Fibroblast of mammary gland (primary cell): ENCODE results near the gene FRAT2.
A peak's percentile ranks its signal among the peaks of the same experiment; 100 is the strongest.

Experiments
- DNase-seq: peaks from one replicate; pipeline ENCODE4 v3.0.0-alpha.2; 2010; ENCODE audit warnings: low read depth
- H3K4me3 ChIP-seq: 2 replicates; pipeline ENCODE4 v1.5.1; 2011; ENCODE audit warnings: low read depth, mild to moderate bottlenecking, low read length, moderate library complexity; ENCODE audit not compliant: control insufficient read depth
- TF ChIP-seq, protein P1 (sequence below): conservative IDR thresholded peaks from 2 replicates; pipeline ENCODE4 v1.5.1; 2011; ENCODE audit warnings: low read depth, low read length, inconsistent platforms; ENCODE audit not compliant: control insufficient read depth, insufficient read depth

Gene FRAT2

DNA sequence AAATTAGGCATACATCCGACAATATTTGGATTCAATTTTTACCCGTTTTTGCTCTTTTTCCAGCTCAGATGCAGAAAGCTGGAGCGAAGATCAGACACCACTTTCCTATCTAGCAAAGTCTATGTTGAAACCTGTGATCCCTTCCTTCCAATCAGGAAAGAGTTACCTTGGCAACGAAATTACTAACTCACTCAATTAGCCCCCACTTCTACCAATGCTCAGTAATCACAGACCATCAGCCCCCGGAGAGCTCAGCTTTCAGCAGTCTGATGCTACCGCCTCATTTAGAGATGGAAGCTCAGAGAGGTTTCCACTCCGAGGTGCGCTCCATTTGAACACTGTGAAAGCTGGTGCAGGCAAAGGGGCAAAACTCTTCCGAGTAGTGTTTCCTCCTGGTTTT lies 8.8 kb downstream of the FRAT2 start:
- no peak for DNase-seq
- H3K4me3 ChIP-seq: no peak overlapping the region
- TF ChIP-seq, protein P1, sequence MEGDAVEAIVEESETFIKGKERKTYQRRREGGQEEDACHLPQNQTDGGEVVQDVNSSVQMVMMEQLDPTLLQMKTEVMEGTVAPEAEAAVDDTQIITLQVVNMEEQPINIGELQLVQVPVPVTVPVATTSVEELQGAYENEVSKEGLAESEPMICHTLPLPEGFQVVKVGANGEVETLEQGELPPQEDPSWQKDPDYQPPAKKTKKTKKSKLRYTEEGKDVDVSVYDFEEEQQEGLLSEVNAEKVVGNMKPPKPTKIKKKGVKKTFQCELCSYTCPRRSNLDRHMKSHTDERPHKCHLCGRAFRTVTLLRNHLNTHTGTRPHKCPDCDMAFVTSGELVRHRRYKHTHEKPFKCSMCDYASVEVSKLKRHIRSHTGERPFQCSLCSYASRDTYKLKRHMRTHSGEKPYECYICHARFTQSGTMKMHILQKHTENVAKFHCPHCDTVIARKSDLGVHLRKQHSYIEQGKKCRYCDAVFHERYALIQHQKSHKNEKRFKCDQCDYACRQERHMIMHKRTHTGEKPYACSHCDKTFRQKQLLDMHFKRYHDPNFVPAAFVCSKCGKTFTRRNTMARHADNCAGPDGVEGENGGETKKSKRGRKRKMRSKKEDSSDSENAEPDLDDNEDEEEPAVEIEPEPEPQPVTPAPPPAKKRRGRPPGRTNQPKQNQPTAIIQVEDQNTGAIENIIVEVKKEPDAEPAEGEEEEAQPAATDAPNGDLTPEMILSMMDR: no peak

DNA sequence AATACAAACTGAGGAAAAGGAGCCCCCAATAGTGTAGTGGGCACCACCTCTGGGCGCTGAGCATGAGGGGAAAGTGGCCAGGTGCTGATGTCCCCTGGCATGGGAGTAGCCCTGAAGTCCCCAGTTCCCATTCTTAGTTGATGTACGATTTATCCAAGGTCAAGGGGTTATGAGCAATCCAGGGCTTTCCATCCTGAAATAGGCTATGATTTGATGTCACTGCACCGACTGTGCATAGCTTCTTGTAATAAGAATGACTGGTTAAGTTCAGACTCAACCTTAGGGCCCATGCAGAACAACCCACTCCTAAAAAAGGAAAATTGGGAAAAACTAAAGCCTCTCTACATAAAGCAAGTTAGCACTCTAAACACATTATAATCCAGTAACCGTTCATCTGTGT lies 11.0 kb downstream of the FRAT2 start:
- H3K4me3 ChIP-seq: no peak overlapping the region
- TF ChIP-seq, protein P1: no peak
- DNase-seq: no peak

DNA sequence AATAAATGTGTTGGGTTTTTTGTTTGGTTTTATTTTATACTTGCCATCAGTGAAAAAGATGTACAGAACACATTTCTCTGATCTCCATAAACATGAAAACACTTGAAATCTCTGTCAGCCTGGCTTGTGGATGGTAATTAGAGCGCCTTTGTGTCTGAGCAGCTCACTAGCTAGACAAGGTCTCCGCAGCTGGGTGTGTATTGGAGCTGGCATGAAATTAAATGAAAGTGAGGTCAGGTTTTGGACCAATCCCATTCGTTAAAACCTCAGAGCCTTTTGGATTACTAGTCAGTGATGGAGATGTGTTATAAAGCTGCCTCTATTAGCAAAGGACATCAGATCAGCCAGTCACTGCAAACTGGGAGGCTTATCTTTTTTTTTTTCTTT lies 12.7 kb downstream of the FRAT2 start:
- TF ChIP-seq, protein P1: no peak
- DNase-seq: no peak
- H3K4me3 ChIP-seq: no peak overlapping the region

DNA sequence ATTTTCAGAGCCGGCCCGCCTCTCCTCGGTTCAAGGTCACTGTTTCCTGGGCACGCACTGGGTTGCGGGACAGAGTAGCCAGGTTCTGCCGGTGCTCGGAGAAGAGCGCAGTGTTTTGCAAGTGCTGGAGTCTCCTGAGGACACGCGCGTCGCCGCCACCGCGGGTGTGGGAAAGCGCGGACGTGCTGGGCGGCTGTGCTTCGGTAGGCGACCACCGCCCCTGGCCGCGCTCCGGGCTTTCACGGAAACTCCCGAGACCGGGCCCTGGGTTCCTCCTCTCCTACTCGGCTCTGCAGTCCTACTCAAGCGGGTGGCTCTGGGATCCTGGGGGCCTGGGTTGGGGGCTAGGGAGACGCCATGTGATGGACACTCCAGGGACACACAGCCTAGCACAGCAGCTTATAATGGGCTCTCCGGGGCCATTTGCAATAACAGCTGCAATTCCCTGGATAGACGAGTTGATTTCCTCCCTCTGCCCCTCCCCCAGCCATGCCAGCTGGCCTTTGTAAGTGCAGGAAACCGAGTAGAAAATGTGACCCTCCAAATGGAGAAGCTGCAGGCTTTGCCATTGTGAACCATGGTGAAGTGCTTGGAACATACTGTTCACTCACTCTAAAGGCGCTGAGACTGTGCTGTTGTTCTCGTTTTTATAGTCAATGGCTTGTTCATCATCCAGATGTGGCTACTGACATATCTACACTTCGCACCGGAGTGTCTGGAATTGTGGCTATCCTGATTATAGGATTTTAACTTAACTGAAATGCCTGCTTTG lies 13.3 kb downstream of the FRAT2 start:
- peak overlapping the region; percentile 44 for H3K4me3 ChIP-seq
- DNase-seq: no peak
- TF ChIP-seq, protein P1: no peak

DNA sequence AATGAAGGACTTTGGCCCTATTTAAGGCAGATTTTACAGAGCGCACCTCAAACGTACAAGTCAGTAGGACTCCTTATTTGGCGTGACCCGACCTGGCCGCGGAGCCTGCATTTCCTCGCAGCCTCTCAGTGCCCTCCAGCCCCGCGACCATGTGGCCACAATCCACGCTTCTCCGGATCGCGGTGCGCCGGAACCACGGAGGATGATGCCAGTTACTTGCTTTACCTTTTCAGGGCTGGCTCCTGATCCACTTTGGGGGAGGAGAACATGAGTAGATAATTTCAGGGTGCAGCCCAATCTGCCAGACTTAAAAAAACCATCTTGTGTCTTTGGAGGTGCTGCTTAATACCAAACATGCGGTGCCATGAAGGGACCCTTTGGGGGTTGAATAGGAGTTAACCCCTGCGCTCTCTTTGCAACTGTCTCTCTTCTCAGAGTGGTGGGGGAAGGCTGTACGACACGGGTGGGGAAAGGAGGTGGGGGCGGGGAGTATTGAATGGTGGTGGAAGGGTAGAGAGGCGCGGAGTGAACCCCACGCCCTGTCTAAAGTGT lies 14.0 kb downstream of the FRAT2 start:
- DNase-seq: no peak
- TF ChIP-seq, protein P1: no peak
- H3K4me3 ChIP-seq: peak overlapping the region; percentile 44

DNA sequence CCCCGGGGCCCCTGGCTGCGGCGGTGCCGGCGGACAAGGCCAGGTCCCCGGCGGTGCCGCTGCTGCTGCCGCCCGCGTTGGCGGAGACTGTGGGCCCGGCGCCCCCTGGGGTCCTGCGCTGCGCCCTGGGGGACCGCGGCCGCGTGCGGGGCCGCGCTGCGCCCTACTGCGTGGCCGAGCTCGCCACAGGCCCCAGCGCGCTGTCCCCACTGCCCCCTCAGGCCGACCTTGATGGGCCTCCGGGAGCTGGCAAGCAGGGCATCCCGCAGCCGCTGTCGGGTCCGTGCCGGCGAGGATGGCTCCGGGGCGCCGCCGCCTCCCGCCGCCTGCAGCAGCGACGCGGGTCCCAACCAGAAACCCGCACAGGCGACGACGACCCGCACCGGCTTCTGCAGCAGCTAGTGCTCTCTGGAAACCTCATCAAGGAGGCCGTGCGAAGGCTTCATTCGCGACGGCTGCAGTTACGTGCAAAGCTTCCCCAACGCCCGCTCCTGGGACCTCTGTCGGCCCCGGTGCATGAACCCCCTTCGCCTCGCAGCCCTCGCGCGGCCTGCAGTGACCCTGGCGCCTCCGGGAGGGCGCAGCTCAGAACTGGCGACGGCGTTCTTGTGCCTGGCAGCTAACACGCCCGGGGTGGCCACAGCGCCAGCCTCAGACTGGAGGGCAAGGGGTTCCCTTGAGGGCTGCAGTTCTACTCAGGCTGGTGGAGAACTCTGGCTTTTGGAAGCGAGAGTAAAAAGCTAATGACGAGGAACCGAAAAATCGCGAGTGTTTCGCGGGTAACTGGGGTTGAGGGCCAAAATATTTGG lies 14.7 kb downstream of the FRAT2 start:
- H3K4me3 ChIP-seq: peak overlapping the region; percentile 75
- TF ChIP-seq, protein P1: no peak
- peak; percentile 14 for DNase-seq
